ENCODE measurements around the gene TECTB.

Gene TECTB

GRCh38 chr10:112241651-112242341 is 41.4 kb upstream of the TECTB start:
- no peak for TF ChIP-seq CTCF (IDR thresholded peaks at IDR 0.05; ENCODE audit: control insufficient read depth, insufficient read depth, low read depth, low read length, missing control alignments)
- DNase-seq (ENCODE audit: low read depth) = no peak
- no peak overlapping the region for H3K4me3 ChIP-seq (ENCODE audit: control insufficient read depth, low read depth, low read length)

GRCh38 chr10:112242769-112243168 is 40.4 kb upstream of the TECTB start:
- no peak for TF ChIP-seq CTCF (IDR thresholded peaks at IDR 0.05; ENCODE audit: control insufficient read depth, insufficient read depth, low read depth, low read length, missing control alignments)
- no peak for DNase-seq (ENCODE audit: low read depth)
- no peak overlapping the region for H3K4me3 ChIP-seq (ENCODE audit: control insufficient read depth, low read depth, low read length)

GRCh38 chr10:112243713-112244112 is 39.5 kb upstream of the TECTB start:
- no peak overlapping the region for H3K4me3 ChIP-seq (ENCODE audit: control insufficient read depth, low read depth, low read length)
- TF ChIP-seq CTCF (IDR thresholded peaks at IDR 0.05; ENCODE audit: control insufficient read depth, insufficient read depth, low read depth, low read length, missing control alignments) = no peak
- DNase-seq (ENCODE audit: low read depth) = no peak

- DNase-seq (ENCODE audit: low read depth) = no peak
- TF ChIP-seq CTCF (IDR thresholded peaks at IDR 0.05; ENCODE audit: control insufficient read depth, insufficient read depth, low read depth, low read length, missing control alignments) = no peak
- no peak overlapping the region for H3K4me3 ChIP-seq (ENCODE audit: control insufficient read depth, low read depth, low read length)
Measured at GRCh38 chr10:112244197-112244596, 39.0 kb upstream of the TECTB start.

GRCh38 chr10:112247791-112248190 is 35.4 kb upstream of the TECTB start:
- no peak overlapping the region for H3K4me3 ChIP-seq (ENCODE audit: control insufficient read depth, low read depth, low read length)
- TF ChIP-seq CTCF (IDR thresholded peaks at IDR 0.05; ENCODE audit: control insufficient read depth, insufficient read depth, low read depth, low read length, missing control alignments) = no peak
- DNase-seq (ENCODE audit: low read depth) = no peak

- TF ChIP-seq CTCF (IDR thresholded peaks at IDR 0.05; ENCODE audit: control insufficient read depth, insufficient read depth, low read depth, low read length, missing control alignments) = no peak
- no peak overlapping the region for H3K4me3 ChIP-seq (ENCODE audit: control insufficient read depth, low read depth, low read length)
- DNase-seq (ENCODE audit: low read depth) = no peak
Measured at GRCh38 chr10:112248584-112249295, 34.5 kb upstream of the TECTB start.

All from AG09309 (cell line).